Esophagus squamous epithelium (tissue), 4 donors: Measurements from ENCODE around the gene FAM90A1.
"Not testable (repeated sequence)": the region's sequence is repeated elsewhere in the genome, so short reads cannot be mapped to it uniquely, and the experiment has no call there.

Source experiments
- CTCF ChIP-seq, 6 experiments: fragments of 450-650 bp in 4 of 6; fragments of 200-600 bp in 2 of 6; sonication (generic) in 2 of 6; IDR thresholded peaks; one replicate each; pipeline ENCODE4 v1.5.1; 2016 to 2019; ENCODE audit warnings: antibody characterized with exemption in 6 of 6, mild to moderate bottlenecking in 4 of 6, moderate library complexity in 4 of 6
- POLR2A ChIP-seq, 4 donors: fragments of 450-650 bp; IDR thresholded peaks; one replicate each; pipeline ENCODE4 v1.6.1; 2017; ENCODE audit warnings: antibody characterized with exemption in 4 of 4, mild to moderate bottlenecking in 4 of 4, moderate library complexity in 3 of 4

- not testable (repeated sequence) for TF ChIP-seq CTCF, POLR2A (IDR thresholded peaks at IDR 0.05)
Observed at GRCh38 chr12:8241917-8242621, 14.7 kb upstream of the FAM90A1 start.
